NCI-H2227 treated with DMSO at 0.1 percent for 48 hours (cell line): ENCODE results near the gene DHX40.
"Not testable (repeated sequence)": the region's sequence is repeated elsewhere in the genome, so short reads cannot be mapped to it uniquely, and the experiment has no call there.

ENCODE experiments used
- DNase-seq: peaks from one replicate; lab custom pipeline; 2025; lab: John Stamatoyannopoulos, UW

Gene DHX40, protein sequence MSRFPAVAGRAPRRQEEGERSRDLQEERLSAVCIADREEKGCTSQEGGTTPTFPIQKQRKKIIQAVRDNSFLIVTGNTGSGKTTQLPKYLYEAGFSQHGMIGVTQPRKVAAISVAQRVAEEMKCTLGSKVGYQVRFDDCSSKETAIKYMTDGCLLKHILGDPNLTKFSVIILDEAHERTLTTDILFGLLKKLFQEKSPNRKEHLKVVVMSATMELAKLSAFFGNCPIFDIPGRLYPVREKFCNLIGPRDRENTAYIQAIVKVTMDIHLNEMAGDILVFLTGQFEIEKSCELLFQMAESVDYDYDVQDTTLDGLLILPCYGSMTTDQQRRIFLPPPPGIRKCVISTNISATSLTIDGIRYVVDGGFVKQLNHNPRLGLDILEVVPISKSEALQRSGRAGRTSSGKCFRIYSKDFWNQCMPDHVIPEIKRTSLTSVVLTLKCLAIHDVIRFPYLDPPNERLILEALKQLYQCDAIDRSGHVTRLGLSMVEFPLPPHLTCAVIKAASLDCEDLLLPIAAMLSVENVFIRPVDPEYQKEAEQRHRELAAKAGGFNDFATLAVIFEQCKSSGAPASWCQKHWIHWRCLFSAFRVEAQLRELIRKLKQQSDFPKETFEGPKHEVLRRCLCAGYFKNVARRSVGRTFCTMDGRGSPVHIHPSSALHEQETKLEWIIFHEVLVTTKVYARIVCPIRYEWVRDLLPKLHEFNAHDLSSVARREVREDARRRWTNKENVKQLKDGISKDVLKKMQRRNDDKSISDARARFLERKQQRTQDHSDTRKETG

DNA sequence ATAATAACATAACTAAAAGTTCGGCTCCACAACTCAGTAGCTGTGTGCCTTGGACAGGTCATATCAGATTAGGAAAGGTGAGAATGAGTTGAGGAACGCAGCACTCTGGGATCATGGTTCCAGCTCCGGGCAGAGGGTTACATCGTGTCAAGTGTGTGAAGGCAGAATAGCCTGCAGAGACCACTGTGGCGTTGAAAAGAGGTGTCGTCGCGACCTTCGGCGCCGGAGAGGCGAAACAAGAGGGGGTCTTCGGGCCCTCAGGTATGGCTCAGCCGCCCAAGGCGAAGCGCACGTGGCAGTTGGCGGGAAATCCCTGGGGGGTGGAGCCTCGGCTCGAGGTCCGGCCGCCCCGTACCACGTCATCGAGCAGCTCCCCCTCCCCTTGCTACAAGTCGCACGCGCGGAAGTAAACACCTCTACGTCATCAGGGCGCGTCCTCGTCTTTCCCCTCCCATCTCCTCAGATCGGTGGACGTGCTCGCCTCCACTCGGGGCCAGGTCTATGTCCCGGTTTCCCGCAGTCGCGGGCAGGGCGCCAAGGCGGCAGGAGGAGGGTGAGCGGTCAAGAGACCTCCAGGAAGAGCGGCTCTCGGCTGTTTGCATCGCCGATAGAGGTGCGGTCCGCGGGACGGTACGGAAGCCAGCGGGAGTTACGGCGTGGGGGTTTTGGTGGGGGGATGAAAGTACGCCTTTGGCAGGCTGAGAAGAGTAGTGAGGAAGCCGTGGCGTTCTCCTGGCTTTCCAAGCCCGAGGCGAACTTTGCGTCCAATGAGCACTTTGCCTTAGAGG is at the start of gene DHX40:
Gene DHX40, plus strand, starts transcription at position 440 of the 788 bp plus-strand sequence. Its CDS starts 62 bp downstream, at position 502.
- DNase-seq, result peak; percentile 95

DNA sequence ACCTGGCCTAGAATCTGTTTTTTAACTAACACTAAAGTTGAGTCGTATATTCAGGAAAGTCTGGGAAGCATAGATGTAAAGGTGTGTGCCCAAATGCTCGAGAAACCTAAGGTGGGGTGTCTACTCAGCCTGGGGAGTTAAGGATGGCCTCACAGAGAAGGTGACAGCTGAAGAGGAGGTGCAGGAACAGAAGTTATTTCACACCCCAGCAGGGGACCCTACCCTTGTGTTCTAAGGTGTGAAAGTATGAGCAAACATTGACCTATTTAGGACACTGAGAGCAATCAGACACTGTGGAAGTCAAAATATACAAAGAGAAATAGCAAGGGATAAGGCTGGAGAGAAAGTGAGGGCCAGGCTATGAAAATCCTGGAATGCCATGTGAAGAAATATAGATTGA is 49.0 kb upstream of the DHX40 start:
- no peak for DNase-seq

DNA sequence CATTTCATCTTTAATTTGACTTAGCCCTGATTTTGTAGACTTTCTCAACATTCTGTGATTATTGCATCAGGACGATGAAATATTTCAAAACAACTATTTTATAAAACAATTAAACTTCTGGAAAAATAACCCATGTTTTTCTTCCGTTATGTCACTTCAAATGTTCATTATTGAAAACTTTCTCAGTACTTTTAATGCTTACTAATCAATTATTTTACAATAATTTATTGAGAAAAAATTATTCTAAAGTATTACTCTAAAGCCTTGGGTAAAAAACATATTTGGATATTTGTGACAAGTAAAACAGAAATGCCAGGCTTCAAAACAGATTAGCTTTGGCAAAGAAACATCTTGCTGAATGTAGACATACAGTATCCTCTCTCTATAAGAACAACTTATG is 46.3 kb upstream of the DHX40 start:
- no peak for DNase-seq

DNA sequence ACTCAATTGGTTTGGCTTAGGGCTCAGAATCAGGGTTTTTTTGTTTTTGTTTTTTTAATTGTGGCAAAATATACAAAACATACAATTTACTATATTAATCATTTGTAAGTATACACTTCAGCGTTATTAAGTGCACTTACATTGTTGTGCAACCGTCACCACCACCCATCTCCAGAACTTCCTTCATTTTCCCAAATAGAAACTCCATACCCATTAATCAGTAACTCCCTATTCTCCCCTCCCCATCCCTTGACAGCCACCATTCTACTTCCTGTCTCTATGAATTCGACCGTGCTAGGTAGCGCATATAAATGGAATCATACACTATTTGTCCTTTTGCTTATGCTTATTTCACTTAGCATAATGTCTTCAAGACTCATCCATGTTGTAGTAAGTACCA is 45.2 kb upstream of the DHX40 start:
- no peak for DNase-seq

DNA sequence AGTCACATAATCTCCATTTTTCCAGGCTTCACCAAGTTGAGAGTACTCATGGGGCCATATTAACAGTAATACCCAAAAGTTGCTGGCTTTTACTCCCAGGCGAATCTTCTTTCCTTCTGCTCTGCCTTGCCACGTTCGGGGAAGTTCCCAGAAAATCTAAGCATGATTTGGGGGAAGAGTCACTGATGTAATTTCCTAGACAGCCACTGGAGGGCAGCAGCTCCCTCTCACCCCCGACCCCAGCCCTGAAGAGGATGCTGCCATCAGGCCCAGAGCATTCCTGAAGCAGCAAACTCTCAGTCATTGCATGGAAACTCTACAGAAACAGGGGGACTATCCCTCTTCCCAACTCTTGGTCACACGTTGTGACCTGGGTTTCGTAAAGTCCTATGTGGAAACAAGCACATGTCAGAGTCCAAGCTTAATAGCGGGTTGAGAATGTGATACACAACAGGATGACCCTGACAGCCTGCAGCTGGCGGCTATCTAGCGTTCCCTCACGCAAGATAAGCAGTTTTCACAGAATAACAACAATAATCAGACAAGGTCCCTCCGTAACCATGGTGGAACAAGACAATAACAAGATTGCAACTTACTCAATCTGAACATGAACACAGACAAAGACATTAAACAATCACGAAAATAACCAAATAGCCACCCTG is 43.8 kb upstream of the DHX40 start:
- peak; percentile 63 for DNase-seq

DNA sequence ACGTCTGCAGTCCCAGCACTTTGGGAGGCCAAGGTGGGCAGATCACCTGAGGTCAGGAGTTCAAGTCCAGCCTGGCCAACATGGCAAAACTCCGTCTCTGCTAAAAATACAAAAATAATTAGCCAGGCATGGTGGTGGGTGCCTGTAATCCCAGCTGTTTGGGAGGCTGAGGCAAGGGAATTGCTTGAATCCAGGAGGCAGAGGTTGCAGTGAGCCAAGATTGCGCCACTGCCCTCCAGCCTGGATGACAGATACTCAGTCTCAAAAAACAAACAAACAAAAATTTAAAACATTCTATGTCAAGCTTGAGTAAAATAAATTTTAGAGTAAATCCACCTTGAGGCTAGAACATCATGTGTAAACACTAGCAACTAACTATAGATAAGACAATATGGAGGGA is 40.5 kb upstream of the DHX40 start:
- DNase-seq, result not testable (repeated sequence)

DNA sequence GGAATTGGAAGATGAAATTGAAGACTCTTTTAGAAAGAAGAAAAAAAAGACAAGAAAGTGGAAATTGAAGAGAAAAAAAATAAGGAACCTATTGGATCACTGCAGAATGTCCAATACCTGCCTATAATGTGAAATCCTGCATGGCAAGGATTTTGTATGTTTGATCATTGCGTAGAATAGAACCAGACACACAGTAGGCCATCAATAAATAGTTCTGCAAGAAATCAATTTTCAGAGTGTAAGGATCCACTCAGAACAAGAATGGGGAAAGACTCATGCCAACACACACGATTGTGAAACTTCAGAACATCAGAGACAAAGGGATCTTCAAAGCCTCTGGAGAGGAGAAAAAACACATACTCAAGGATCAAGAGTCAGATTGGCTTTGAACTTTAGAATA is 39.7 kb upstream of the DHX40 start:
- no peak for DNase-seq

DNA sequence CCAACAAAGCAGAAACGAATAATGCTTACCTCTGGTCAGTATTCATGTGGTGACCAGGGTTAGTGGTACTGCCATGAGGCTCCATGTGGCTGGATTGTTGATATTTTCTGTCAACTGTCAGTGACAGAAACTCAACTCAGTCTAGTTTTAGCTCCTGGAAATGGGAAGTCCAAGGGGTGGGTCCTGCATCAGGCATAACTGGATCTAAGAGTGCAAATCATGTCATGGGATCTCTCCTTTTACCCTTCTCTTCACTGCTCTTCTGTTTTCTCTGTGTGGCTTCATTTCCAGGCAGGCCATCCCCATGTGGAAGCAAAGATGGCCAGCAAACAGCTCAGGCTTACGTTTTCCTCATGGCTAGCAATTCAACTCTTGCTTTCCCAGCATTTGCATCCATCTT is 39.0 kb upstream of the DHX40 start:
- DNase-seq, result no peak

DNA sequence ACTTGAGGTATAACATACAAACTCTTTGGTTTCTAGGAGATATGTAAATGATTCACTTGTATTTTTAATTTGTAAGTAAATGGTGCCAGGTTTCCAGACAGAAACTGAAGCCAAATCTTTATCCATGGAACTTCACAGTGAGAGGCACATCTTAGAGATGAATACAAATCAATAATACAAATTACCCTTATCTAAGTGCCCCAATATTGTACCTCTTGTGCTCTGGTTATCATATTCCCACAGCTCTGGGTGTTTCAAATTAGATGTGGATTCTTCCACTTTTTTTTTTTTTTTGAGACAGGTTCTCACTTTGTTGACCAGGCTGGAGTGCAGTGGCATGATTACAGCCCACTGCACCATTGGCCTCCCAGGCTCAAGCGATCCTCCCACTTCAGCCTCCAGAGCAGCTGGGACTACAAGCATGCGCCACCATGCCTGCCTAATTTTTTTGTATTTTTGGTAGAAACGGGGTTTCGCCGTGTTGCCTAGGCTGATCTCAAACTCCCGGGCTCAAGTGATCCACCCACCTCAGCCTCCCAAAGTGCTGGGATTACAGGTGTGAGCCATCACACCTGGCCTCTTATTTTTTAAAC is 38.0 kb upstream of the DHX40 start:
- DNase-seq, result no peak

DNA sequence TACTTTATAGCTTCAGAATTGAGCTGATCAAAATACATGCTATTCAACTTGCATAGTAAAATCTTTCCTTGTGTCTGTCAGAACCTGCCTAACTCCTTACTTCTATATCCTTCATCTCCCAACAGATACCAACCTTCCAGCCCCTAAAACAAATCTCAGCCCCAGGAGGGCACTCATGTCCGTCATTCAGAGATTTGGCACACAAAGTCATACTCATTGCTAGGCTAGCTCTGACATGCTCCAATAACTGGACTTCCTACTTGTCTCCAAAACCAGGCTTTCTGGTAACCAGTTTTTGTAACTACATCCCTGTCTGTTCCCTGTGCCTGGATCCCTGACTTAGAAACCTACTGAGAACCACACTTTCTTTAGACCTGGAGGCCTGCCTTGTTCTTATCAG is 37.5 kb upstream of the DHX40 start:
- DNase-seq, result no peak

DNA sequence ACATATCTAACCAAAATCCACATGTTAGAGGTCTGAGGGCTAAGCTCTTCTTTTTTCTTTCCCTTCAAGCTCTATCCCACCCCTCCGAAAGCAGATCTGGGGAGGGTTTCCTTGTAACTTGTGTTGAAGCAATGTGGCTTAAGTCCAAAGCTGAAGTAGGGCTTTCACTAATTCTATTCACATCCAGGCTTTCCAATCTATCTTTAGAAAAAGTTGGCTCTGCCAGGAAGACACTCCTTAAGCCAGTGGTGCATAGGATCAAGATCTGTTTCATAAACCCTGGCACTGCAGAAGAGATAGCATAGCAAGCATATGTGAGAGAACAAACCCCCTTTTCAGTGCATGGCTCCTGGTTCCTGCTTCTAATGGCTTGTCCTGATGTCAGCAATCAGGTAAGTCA is 34.9 kb upstream of the DHX40 start:
- DNase-seq, result no peak

DNA sequence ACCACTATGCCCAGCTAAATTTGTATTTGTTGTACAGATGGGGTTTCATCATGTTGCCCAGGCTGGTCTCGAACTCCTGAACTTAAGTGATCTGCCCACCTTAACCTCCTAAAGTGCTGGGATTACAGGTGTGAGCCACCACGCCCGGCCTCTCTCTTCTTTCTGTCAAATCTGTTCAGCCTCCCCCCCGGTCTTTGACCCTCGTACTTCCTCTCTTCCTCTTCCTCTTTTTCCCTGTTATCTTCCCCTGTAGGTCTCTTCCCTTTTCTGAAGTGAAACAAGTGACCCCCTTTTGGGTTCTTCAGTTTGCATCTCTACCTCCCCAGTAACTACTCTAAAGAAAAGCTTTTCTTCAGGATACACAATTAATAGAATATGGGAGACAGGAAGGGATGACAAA is 31.7 kb upstream of the DHX40 start:
- DNase-seq, result no peak

DNA sequence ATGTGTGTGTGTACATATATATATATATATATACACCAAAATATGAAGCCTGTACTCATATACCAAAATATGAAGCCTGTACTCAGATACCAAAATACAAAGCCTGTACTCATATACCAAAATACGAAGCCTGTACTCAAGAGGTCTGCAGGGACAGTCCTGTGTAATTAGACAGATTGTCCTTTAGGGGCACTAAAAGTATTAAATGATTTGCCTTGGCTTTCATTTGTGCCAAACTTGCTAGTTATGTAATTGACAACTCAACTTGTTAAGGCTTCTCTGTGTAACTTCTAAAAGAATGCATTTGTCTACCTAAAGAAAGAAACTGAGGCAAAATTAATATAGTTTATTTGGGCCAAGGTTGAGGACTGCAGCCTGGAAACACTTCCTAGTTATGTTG is 30.8 kb upstream of the DHX40 start:
- DNase-seq, result no peak

DNA sequence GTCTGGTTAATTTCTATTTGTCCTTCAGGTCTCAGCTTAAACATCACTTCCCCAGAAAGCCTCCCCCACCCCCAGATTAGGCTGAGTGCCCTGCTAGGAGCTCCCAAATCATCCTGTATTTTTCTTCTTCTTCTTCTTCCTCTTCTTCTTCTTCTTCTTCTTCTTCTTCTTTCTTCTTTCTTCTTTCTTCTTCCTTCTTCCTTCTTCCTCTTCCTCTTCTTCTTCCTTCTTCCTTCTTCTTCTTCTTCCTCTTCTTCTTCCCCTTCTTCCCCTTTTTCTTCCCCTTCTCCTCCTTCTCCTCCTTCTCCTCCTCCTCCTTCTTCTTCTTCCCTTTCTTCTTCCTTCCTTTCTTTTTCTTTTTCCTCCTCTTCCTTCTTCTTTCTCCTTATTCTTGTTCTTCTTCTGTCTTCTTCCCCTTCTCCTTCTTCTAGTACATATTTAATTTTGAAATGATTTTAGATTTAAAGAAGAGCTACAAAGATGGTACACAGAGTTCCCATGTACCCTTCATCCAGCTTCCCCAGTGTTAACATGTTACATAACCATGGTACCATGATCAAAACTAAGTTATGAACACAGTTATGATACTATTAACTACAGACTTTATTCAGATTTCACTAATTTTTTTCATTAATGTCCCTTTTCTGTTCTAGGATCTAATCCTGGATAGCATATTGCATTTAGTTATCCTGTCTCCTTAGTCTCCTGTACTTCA is 27.1 kb upstream of the DHX40 start:
- no peak for DNase-seq

DNA sequence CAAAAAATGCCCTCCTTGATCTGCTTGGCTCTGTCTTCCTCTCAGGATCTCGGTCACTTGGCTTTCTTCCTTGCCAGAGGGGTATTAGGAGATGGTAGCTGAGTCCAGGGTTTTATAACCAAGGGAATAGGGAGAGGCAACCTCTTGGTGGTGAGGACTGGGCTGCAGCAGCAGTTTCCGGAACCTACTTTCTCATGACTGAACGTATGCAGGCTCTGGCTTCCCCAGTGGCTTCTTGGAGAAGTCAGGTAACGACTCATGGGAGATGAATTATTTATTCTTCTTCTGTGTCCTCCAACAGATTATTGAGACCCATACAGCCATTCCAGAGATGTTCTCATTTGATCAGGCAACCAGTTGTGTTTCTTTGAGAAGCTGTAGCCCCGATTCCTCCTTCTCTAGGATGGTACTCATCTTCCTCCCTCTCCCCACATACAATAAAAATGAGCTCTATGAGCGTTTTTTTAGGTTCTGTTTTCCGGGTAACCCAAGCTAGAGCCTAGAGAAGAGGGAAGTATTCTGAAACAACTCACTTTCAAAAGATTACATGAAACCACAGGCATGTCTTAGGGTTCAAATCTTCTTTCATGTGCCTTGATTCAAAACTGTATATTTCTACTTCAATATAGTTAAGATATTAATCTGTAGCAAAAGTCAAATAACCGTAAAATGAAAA is 22.3 kb upstream of the DHX40 start:
- DNase-seq, result no peak

DNA sequence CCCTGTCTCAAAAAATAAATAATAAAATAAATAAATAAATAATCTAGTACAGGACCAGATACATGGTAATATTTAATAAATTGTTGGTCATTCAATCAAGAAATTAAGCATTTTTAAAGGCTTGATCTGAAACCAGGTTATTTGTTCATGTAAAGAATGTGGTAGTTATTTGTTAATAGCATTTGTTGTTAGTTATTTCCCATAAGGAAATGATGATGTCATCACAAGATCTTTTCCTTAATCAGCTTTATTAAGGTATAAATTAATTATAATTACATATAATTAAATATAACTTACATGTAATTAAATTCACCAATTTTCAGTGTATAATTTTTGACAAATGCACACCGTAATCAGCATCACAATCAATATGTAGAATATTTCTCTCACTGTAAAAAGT is 19.5 kb upstream of the DHX40 start:
- no peak for DNase-seq

DNA sequence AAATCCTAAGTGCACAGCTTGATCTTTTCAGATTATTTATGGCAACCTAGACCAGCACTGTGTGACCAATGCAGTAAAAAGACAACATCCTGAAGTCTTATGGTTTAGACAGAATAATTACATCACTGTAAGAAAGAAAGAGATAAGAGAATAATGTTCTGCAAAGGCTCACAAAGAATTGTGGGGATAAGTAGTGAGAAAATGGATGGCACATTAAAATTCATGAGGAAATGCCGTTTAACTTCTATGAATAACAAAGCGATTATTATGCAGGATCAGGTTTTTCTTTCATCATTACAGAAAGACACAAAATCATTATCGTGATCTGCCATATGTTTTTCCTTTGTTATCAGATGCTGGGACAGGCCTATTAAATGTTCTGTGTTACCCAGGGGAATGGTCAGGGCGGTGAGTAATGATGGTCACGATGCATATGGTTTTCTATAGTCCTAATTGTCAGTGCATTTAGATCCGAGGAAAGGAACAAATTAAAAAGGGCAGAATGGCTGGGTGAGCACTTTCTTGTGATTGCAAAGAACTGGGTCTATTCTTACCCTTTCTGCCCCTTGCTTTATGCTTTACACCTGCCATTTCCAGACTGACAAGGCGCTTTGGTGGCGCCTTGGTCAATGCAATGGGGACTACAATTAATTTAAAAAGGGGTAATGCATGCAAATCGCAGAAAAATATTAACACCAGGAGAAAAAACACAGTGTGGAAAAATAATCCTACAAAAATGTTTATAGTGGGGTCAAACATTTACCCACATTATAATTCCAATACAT is 18.1 kb upstream of the DHX40 start:
- no peak for DNase-seq

DNA sequence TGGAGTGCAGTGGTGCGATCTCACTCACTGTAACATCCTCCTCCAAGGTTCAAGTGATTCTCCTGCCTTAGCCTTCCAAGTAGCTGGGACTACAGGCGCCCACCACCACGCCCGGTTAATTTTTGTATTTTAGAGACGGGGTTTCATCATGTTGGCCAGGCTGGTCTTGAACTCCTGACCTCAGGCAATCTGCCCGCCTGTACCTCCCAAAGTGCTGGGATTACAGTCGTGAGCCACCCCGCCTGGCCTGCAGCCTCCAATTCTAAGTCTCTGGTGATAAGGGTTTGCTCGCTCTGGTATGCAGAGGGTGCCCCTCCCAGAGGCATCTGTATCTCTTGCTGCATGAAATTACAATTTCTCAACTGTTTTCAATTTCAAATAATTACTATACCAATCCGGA is 16.4 kb upstream of the DHX40 start:
- not testable (repeated sequence) for DNase-seq

DNA sequence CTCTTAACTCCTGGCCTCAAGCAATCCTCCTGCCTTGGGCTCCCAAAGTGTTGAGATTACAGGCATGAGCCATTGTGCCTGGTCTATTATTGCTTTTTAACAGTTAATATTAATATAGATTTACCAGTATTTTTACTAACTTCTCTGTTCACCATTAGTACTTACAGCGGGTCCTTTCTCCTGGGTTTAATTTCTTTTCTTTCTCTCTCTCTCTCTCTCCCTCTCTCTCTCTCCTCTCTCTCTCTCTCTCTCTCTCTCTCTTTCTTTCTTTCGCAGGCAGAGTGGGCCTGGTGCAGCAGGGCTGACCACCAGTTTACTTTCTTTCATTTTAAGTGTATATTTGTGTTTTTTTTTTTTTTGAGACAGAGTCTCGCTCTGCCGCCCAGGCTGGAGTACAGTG is 14.7 kb upstream of the DHX40 start:
- no peak for DNase-seq

DNA sequence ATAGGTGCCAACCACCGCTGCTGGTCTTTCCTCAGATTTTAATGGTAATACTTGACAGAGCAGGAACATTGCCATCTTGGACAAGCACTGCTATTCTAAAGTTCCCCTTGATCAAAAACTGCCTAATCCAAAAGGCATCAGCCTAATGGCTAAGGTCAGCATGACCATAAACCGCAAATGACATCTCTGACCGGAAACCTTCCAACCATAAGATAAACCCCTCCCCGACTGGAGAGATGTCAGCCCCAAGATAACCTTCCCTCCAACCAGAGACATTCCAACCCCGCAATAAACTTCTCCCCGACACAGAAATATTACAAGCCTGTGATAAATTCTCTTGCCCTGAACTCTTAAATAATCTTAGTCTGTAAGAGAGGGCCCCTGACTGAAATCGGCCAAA is 7.4 kb upstream of the DHX40 start:
- DNase-seq, result no peak
